HG03097 (cell line): ENCODE results near the gene RINL.

Source experiments
- ATAC-seq: cut with Tn5 transposase; IDR thresholded peaks from one replicate; pipeline ENCODE4 v1.9.1; 2021; ENCODE audit not compliant: unreplicated experiment, low FRiP score

The RINL gene

DNA sequence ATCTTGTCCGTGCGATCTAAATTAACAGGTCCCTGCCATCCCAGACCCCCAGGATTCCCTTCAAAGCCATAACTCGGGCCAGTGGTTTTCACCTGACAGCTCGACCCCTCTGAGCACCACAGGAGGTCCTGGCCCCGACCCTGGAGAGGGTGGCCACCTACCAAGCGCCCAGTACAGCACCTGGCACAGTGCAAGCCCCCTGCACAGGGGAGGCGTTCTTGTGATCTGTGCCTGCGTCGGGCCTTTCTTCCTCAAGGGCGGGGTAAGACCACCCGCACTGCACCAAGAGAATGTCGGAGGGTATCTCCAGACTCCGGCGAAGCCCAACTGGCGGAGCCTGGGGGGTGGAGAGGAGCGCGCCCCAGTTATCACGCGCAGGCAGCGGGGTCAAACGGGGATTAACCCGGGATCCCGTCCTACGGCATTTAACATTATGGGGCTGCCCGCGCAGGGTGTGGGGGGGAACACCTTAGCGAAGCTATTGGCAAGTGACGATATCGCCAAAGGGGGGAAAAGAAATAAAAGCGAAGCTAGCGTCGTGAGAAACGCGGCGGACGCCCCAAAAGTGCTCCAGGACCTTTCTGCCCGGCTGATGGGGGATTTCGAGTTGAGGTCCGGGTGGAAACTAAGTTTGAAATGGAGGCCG lies 27.0 kb downstream of the RINL start:
- ATAC-seq: no peak

- ATAC-seq: peak; percentile 64
These were observed 27.6 kb downstream of the RINL start for GRCh38 chr19:38850436-38850975.

DNA sequence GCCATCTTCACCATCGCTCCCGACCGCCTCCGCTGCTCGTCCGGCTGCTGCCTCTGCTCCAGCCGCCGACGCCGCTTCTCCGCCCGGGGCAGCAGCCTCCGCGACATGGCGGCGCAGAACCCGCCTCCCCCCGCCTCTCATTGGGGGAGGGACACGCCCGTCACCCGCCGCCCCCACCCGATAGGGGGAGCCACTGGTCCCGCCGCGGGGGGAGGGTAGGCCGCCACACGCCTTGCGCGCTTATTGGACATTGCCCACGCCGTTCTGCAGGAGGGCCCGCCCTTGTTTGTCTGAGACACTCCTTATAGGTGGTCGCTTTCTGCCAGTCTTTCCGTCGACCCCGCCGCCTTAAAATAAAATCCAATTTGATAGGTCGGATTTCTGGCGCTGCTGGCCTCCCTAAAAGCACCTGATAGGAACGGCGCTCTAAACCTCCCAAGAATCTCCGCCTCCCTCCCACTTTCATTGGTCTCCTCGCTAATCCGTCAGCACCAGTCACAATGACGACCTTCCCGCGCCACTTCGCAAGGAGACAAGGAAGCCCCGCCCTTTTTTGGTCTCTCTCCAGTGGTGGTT lies 28.1 kb downstream of the RINL start, which contains the start of gene HNRNPL:
Gene HNRNPL, minus strand, starts transcription at position 127 of the 576 bp plus-strand sequence. Its CDS starts 20 bp downstream, at position 107.
- peak; percentile 53 for ATAC-seq

DNA sequence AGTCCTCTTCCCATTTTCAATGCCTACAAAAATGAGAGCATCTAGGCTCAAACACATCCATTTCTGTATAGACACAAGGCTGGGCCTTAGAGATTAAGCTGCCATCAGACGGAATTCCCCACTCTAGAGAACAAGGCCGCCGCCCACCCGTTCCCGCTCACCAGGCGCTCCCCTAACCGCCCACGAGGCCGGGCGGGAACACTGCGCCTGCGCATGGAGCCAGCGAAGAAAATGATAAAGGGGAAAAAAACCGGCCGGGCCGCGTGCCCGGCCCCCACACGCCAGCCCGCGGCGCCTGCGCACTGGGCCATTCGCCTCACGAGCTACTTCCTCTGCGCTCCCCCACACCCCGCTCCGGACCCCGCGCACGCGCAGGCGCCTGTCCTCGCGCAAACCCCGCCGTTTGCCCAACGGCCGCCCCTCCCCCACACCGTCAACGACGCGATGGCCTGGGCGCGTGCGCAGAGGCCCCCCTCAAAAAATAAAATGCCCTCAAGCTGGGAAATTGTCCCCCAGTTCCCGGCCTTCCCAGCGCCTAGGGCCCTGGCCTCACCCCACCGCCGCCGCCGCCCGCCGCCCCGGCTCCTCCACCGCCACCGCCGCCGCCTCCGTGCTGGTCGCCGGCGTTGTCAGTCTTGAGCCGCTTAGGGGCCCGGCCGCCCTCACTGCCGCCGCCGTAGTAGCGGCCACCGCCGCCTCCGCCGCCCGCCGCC lies 28.8 kb downstream of the RINL start:
- ATAC-seq: peak; percentile 18

GRCh38 chr19:38848299-38849146 lies 29.6 kb downstream of the RINL start:
- no peak for ATAC-seq

- no peak for ATAC-seq
These were observed 32.0 kb downstream of the RINL start for GRCh38 chr19:38846097-38846496.

DNA sequence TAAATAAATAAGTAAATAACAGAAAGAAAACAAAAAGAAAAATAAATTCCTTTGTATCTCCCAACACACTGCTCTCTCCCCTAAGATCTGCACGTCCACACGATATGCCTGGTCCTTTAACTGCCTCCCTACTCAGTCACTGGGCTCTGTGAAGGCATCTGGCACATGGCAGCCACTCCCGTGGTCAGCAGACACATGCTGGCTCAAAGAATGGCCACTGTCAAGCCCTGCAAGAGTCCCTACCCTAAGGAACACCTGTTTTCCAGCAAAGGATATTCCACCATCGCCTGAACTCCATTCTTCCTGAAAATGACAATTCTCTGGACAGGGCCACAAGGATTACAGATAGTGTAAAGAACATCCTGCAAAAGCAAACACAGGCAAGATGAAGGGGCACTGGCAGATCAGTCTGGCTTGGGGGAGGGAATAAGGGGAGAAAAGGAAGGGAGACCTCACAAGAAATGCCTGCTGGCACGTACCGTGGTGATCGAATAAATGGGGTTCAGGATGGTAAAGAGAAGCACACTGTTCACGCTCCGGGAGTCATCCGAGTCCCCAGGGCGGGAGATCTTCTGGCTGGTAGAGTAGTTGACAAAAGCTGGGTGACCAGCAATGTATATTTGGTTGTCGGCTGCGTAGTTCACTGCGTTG lies 32.6 kb downstream of the RINL start:
- ATAC-seq: no peak

- no peak for ATAC-seq
These were observed 33.9 kb downstream of the RINL start for GRCh38 chr19:38844093-38844686.

DNA sequence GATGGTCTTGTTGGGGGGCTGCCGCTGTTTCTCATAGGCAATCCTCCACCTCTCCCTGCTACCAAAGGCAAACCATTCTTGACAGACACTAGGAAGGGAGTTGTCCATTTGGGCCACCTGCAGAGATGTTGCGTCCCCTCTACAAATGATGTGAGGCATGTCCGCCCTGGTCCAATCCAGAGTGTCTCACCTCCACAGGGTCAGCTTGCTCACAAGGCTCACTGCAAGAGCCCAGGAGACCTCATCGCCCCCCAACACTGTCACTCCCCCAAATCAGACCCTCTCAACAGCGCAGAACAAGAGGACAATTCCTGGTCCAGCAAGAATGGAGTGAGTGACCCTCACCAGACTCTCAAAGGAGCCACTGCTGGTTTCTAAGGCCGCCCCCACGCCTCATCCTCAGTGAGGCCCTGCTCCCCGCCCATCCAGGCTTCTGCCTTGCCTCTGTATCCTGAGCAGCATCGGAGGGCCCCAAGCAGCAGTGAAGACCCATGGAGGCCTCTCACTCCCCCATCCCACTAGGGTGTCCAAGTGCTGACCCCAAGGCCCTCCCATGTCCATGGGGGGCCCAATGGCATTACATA lies 34.8 kb downstream of the RINL start:
- ATAC-seq: no peak

- ATAC-seq: no peak
These were observed 35.5 kb downstream of the RINL start for GRCh38 chr19:38842439-38843174.

- ATAC-seq: no peak
These were observed 36.2 kb downstream of the RINL start for GRCh38 chr19:38841787-38842438.

DNA sequence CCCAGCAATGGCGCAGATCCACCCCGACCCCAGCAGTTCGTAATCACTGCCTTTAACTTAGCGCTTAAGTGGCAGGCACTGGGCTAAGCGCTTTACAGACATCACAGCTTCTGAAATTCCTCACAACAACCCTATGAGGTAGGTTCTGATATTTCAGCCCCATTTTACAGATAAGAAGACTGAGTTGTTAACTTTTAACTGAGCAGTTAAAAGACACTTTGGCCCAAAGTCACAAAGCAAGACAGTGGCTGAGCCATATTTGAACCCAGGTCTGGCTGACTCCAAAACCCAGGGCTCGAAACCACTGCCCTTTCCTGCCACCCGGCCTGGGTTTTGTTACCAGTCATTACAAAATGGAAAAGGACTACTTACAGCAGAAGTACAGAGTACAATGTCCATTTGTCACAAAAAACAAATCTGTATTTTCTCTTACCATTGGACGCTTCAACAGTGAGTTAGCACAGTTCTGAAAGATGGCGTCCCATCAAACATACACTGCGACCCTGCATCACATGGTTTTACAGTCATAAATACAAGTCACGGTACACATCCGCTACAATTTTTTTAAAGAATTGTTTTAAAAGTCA lies 36.8 kb downstream of the RINL start:
- no peak for ATAC-seq

GRCh38 chr19:38840583-38840968 lies 37.5 kb downstream of the RINL start:
- ATAC-seq: no peak

GRCh38 chr19:38839816-38840582 lies 38.1 kb downstream of the RINL start:
- ATAC-seq: no peak

GRCh38 chr19:38838986-38839761 lies 38.9 kb downstream of the RINL start:
- no peak for ATAC-seq

GRCh38 chr19:38838208-38838985 lies 39.7 kb downstream of the RINL start:
- ATAC-seq: no peak
